BJ (cell line): ENCODE measurements around the gene HSD17B7. TPM values are rescaled to one million over a fixed set of nuclear protein-coding genes. Genes with fewer than 3 reads are reported as not detected.

ENCODE experiments used
- CTCF ChIA-PET: fragments of 350-600 bp; formaldehyde crosslinking; extraction: SDS; loops from one replicate; lab custom pipeline; 2021; ENCODE audit warnings: antibody characterized with exemption, inconsistent platforms; lab: Yijun Ruan, JAX
- POLR2A ChIA-PET: fragments of 300-600 bp; sonication (Branson Sonifier 250); formaldehyde crosslinking; extraction: SDS; loops from one replicate; lab custom pipeline; 2021; ENCODE audit warnings: antibody characterized with exemption; lab: Charles Lee
- DNase-seq: peaks from one replicate; pipeline ENCODE4 v3.0.0-alpha.2; 2011; ENCODE audit warnings: low read depth
- H3K27me3 ChIP-seq: 2 replicates; pipeline ENCODE4 v1.6.0; 2011; ENCODE audit warnings: low read length; ENCODE audit not compliant: control insufficient read depth, insufficient read depth
- H3K36me3 ChIP-seq: 2 replicates; pipeline ENCODE4 v1.5.1; 2011; ENCODE audit warnings: low read length; ENCODE audit not compliant: control insufficient read depth, insufficient read depth
- H3K4me3 ChIP-seq: 2 replicates; pipeline ENCODE4 v1.5.1; 2011; ENCODE audit warnings: low read depth, mild to moderate bottlenecking, control low read depth, low read length
- polyA plus RNA-seq: library from polyadenylated mRNA; depleted of rRNA; stranded (reverse); fragments of >200 nt; gene quantifications from 2 replicates; pipeline ENCODE4 v1.2.3, GENCODE V29; 2011; rRNA removed
- small RNA-seq: library from RNA; depleted of rRNA; stranded (forward); fragments of <200 nt; gene quantifications from one replicate; pipeline ENCODE3, GENCODE V24; 2012; ENCODE audit warnings: low replicate concordance, low read depth; ENCODE audit not compliant: insufficient read length
- TF ChIP-seq, protein P1 (sequence below): IDR thresholded peaks from 2 replicates; pipeline ENCODE4 v1.5.1; 2011; ENCODE audit warnings: low read depth, mild to moderate bottlenecking, control low read depth, inconsistent platforms, low read length, moderate library complexity; ENCODE audit not compliant: insufficient read depth

The HSD17B7 gene
- polyA plus RNA-seq, 1 experiment, result 7.2 TPM

DNA sequence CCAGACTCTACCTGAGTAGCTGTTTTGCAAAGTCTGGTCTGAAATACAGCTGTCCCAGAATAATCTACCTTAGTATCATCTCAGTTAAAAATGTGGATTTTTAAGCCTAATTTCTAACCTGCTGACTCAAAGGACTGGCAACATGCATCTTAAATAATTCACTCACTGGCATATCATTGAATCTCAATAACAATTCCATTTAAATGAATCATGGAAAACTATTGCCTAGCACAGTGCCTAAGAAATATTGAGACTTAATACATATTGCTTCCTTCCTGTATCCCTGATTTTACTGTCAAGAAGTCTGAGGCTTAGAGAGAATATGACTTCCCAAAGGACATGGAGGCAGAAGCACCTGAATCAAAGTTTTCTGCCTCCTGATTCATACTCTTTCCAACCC, 67.3 kb downstream of the HSD17B7 start:
- CTCF ChIA-PET, result interaction anchor here (1.2 to 3.3 kb wide), 5 partner anchors 11 to 458 kb away, joined by 4 to 23 read pairs (median 7); partner anchors contain the start of gene RGS4

DNA sequence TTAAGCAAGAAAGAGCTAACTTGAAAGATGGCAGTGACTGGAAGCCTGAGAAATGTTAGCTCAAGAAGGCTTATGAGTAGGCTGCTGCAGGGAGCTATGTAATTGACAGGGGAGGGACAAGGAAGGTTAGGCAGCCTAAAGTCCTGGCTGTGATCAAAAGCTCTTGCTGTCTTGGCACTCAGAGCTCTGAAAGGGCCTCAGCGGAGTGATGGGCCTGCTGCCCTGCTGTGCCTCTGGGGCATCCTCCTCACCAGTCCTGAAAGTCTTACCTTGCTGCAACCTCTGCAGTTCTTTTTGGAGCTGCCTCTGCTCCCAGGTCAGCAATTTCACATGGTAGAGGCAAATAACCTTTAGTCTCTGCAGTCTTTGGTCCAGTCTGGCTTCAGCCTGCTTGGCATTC, 68.7 kb downstream of the HSD17B7 start:
- ChIA-PET POLR2A (no interaction called here), CTCF (interaction anchor here (0.6 to 2.7 kb wide), 5 partner anchors 15 to 643 kb away, joined by 3 to 7 read pairs (median 4); partner anchors contain the start of gene RGS4)
- Histone ChIP-seq H3K36me3 (no peaks in the 10 kb centered on the region), H3K27me3 (no peaks in the 10 kb centered on the region), H3K4me3 (no peak overlapping the region)
- TF ChIP-seq, protein P1, sequence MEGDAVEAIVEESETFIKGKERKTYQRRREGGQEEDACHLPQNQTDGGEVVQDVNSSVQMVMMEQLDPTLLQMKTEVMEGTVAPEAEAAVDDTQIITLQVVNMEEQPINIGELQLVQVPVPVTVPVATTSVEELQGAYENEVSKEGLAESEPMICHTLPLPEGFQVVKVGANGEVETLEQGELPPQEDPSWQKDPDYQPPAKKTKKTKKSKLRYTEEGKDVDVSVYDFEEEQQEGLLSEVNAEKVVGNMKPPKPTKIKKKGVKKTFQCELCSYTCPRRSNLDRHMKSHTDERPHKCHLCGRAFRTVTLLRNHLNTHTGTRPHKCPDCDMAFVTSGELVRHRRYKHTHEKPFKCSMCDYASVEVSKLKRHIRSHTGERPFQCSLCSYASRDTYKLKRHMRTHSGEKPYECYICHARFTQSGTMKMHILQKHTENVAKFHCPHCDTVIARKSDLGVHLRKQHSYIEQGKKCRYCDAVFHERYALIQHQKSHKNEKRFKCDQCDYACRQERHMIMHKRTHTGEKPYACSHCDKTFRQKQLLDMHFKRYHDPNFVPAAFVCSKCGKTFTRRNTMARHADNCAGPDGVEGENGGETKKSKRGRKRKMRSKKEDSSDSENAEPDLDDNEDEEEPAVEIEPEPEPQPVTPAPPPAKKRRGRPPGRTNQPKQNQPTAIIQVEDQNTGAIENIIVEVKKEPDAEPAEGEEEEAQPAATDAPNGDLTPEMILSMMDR, result no peak
- DNase-seq, result no peak

More for the DNA sequence above, 67.3 kb downstream of the HSD17B7 start:
- H3K27me3 ChIP-seq, result no peaks in the 10 kb centered on the region
- TF ChIP-seq, protein P1, result no peak
- POLR2A ChIA-PET, result no interaction called here
- no peak for DNase-seq
- H3K36me3 ChIP-seq, result no peaks in the 10 kb centered on the region
- H3K4me3 ChIP-seq, result no peak overlapping the region

DNA sequence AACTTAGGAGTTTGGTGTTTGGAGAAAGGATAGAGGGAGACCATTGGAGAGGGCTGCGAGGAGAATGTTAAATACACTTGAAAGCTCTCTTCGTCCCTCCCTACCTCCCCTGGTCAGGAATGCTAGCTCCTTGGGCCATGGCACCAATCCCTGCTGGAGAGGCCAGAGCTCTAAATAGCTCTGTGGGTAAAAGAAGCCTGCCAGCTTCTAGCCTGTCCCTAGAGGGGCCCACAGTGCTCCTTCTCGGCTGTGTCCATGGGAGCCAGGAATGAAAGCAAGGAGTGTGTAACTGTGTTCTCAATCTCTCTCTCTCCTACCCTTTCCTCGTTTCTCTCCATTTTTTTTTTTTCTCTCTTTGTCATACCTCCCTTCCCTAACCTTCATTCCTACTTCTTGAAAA, 70.6 kb downstream of the HSD17B7 start, which contains the start of gene CCDC190:
TSS of gene CCDC190 (minus strand) at position 75 of the 400 bp plus-strand sequence. CDS start 1,529 bp downstream, outside the sequence.
- CTCF ChIA-PET, result interaction anchor here (0.7 to 3.5 kb wide), 4 partner anchors 12 to 454 kb away, joined by 3 to 12 read pairs (median 8); no protein-coding TSS in a partner anchor
- Histone ChIP-seq H3K36me3 (no peaks in the 10 kb centered on the region), H3K4me3 (no peak within 1 kb of the TSS), H3K27me3 (no peaks in the 10 kb centered on the region)
- POLR2A ChIA-PET, result interaction anchor here (0.6 kb wide), 1 partner anchor 1730 kb away, joined by 3 read pairs; no protein-coding TSS in a partner anchor
- DNase-seq, result no peak
- TF ChIP-seq, protein P1, result no peak

DNA sequence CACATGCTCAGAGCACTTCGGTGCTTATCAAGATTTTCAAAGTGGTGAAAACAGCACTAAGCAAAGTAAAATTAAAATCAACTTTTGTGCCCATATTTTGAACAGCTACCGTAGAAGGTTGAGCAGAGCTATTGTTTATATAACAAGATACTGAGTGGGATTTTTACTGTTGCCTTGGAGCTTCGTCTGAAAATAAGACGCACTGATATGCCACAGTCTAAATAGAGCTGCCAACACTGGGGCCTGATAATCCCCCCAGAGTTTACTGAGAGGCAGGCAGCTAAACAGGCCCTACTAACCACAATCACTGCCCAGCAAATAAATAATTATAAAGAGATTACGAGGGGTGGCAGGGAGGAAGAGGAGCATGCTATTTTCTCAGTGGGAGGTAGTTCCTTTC, 71.1 kb downstream of the HSD17B7 start:
- ChIA-PET CTCF (interaction anchor here (0.6 to 3.5 kb wide), 5 partner anchors 12 to 20 kb away, joined by 3 to 12 read pairs (median 7); no protein-coding TSS in a partner anchor), POLR2A (no interaction called here)
- H3K36me3 ChIP-seq, result no peaks in the 10 kb centered on the region
- TF ChIP-seq, protein P1, result no peak
- DNase-seq, result no peak
- H3K4me3 ChIP-seq, result no peak overlapping the region
- no peaks in the 10 kb centered on the region for H3K27me3 ChIP-seq

Small RNAs within 50 kb of the gene (small RNA-seq; reads per million reads assigned to genes)
- gene RN7SL861P, result not detected

Other genes with a start within 250 kb of the HSD17B7 start
- 33.6 and 70.4 TPM in 2 replicates for gene UAP1, start 229.0 kb upstream of the HSD17B7 start, polyA plus RNA-seq
- 267 and 282 TPM in 2 replicates for gene DDR2, start 158.2 kb upstream of the HSD17B7 start, polyA plus RNA-seq
- gene CCDC190, start 70.5 kb downstream of the HSD17B7 start, polyA plus RNA-seq, result 0.31 and 0.55 TPM in 2 replicates